HEK293T (cell line): ENCODE measurements around the gene TMEM207.

ENCODE experiments used
- CTBP1 ChIP-seq: fragments of 450-650 bp; IDR thresholded peaks from 2 replicates; pipeline ENCODE4 v1.6.1; 2016; ENCODE audit warnings: borderline replicate concordance
- FOXA1 ChIP-seq: fragments of 450-650 bp; IDR thresholded peaks from 2 replicates; pipeline ENCODE4 v1.6.1; 2016; ENCODE audit warnings: mild to moderate bottlenecking
- FOXM1 ChIP-seq: fragments of 450-650 bp; IDR thresholded peaks from 2 replicates; pipeline ENCODE4 v1.6.1; 2017; ENCODE audit warnings: mild to moderate bottlenecking, borderline replicate concordance
- NFRKB ChIP-seq: fragments of 450-650 bp; IDR thresholded peaks from 2 replicates; pipeline ENCODE4 v1.6.1; 2016; ENCODE audit warnings: mild to moderate bottlenecking, moderate library complexity
- SUZ12 ChIP-seq: fragments of 450-650 bp; IDR thresholded peaks from 2 replicates; pipeline ENCODE4 v1.6.1; 2016; ENCODE audit warnings: mild to moderate bottlenecking
- TARDBP ChIP-seq: fragments of 450-650 bp; IDR thresholded peaks from 2 replicates; pipeline ENCODE4 v1.6.1; 2016

- TF ChIP-seq TARDBP (no peak), FOXM1 (no peak), NFRKB (no peak), CTBP1 (no peak), FOXA1 (no peak), SUZ12 (no peak)
These were observed 6.1 kb upstream of the TMEM207 start for GRCh38 chr3:190455828-190456227.
